K562 (cell line): ENCODE results near the gene TAF4. TPM values are rescaled to one million over a fixed set of nuclear protein-coding genes. Genes with fewer than 3 reads are reported as not detected.

ENCODE experiments used
- ATAC-seq: fragments of 200-7000 bp; cut with Tn5 transposase; 3 replicates; pipeline ENCODE4 v1.9.1; 2020; ENCODE audit warnings: moderate library complexity
- BruUV-seq: library from RNA; stranded (reverse); fragments of 400-500 nt; replicated peaks from 2 replicates; lab custom pipeline; 2021; lab: Mats Ljungman, UMichigan
- CTCF ChIA-PET: fragments of 300-600 bp; formaldehyde crosslinking; extraction: SDS; loops from one replicate; lab custom pipeline; 2021; ENCODE audit warnings: low intra/inter-chr PET ratio; lab: Yijun Ruan, JAX
- POLR2A ChIA-PET: fragments of 300-600, 350-650 bp; sonication (Branson Sonifier 250); formaldehyde crosslinking; extraction: SDS; loops from one replicate; lab custom pipeline; 2021; ENCODE audit warnings: antibody characterized with exemption, inconsistent platforms; lab: Yijun Ruan, JAX
- DNase-seq, 4 experiments: peaks; one replicate each; pipeline versions ENCODE4 v3.0.0 to v3.0.0-alpha.2; 2011 to 2018; ENCODE audit warnings: low spot score in 3 of 4, mixed read lengths in 3 of 4; ENCODE audit errors: extremely low read depth in 1 of 4
- FAIRE-seq: peaks from 2 replicates; lab custom pipeline; 2011; peaks lifted over from hg19 to GRCh38; lab: Jason Lieb, UNC
- H2AFZ ChIP-seq: 2 replicates; pipeline ENCODE4 v1.6.0; 2011; ENCODE audit warnings: low read depth, low read length, control low read depth, inconsistent platforms
- H3K27ac ChIP-seq: fragments of 200-600 bp; 3 replicates; pipeline ENCODE4 v1.8.0; 2011; ENCODE audit warnings: low read depth, mild to moderate bottlenecking, control low read depth, inconsistent platforms, low read length, moderate library complexity, mixed read lengths; ENCODE audit errors: extremely low read depth
- H3K27me3 ChIP-seq, 2 experiments: fragments of 300-600 bp in 1 of 2; 2 replicates in 1 of 2; 3 replicates in 1 of 2; pipeline versions ENCODE4 v1.6.0 to v1.8.0; 2011; ENCODE audit warnings: inconsistent platforms in 2 of 2, low read length in 2 of 2, mild to moderate bottlenecking in 1 of 2, mixed read lengths in 1 of 2, moderate library complexity in 1 of 2; ENCODE audit not compliant: control insufficient read depth in 2 of 2, insufficient read depth in 2 of 2
- H3K36me3 ChIP-seq: fragments of 300-600 bp; 3 replicates; pipeline ENCODE4 v1.8.0; 2011; ENCODE audit warnings: mild to moderate bottlenecking, low read length, inconsistent platforms; ENCODE audit not compliant: control insufficient read depth, insufficient read depth
- H3K4me1 ChIP-seq, 2 experiments: fragments of 200-600 bp in 1 of 2; replicated peaks in 1 of 2; 2 replicates in 1 of 2; 3 replicates in 1 of 2; pipeline versions ENCODE4 v1.5.1 to v1.8.0; 2011; ENCODE audit warnings: inconsistent platforms in 2 of 2, low read length in 2 of 2, mild to moderate bottlenecking in 1 of 2, mixed read lengths in 1 of 2, moderate library complexity in 1 of 2; ENCODE audit not compliant: control insufficient read depth in 2 of 2, insufficient read depth in 2 of 2
- H3K4me2 ChIP-seq: 2 replicates; pipeline ENCODE4 v1.6.1; 2011; ENCODE audit warnings: low read length, control low read depth, inconsistent platforms, mixed read lengths; ENCODE audit not compliant: insufficient read depth
- H3K4me3 ChIP-seq: fragments of 200-600 bp; sonication (generic), shearing (Covaris generic); 2 replicates; pipeline ENCODE4 v1.5.1; 2016; ENCODE audit warnings: control low read depth, inconsistent platforms
- H3K79me2 ChIP-seq: fragments of 200-600 bp; 3 replicates; pipeline ENCODE4 v1.8.0; 2011; ENCODE audit warnings: low read length, inconsistent platforms; ENCODE audit not compliant: control insufficient read depth, insufficient read depth
- H3K9ac ChIP-seq, 2 experiments: 2 replicates each; pipeline versions ENCODE4 v1.6.0 to v1.6.1; 2011; ENCODE audit warnings: low read depth in 2 of 2, low read length in 2 of 2, control low read depth in 1 of 2, inconsistent platforms in 1 of 2, mild to moderate bottlenecking in 1 of 2, mixed read lengths in 1 of 2; ENCODE audit not compliant: insufficient read depth in 1 of 2
- H3K9me1 ChIP-seq: one replicate; pipeline ENCODE4 v1.6.0; 2011; ENCODE audit warnings: inconsistent platforms, mild to moderate bottlenecking, low read length, moderate library complexity; ENCODE audit not compliant: control insufficient read depth, insufficient read depth
- H3K9me3 ChIP-seq: replicated peaks from 2 replicates; pipeline ENCODE4 v1.5.1; 2011; ENCODE audit warnings: low read depth, low read length, inconsistent platforms; ENCODE audit not compliant: control insufficient read depth, insufficient read depth
- H4K20me1 ChIP-seq: replicated peaks from 2 replicates; pipeline ENCODE4 v1.6.1; 2011; ENCODE audit warnings: low read length, inconsistent platforms, mixed read lengths; ENCODE audit not compliant: control insufficient read depth, insufficient read depth
- POLR2G ChIP-seq: fragments of 200-400 bp; formaldehyde crosslinking; IDR thresholded peaks from 2 replicates; pipeline ENCODE4 v1.6.1; 2017; ENCODE audit warnings: low read depth, mild to moderate bottlenecking, antibody characterized with exemption, low read length, moderate library complexity
- WGBS: fragments of 100-300 bp; shearing (Covaris generic); methylation state at CpG from one replicate; pipeline ENCODE4 v1.1.6; 2016; ENCODE audit warnings: low coverage, mixed read lengths; ENCODE audit not compliant: insufficient coverage; ENCODE audit errors: missing lambda C conversion rate; 5-methylcytosine and 5-hydroxymethylcytosine counted together
- in situ Hi-C: fragments of 300-500 bp; cut with MboI; formaldehyde crosslinking; loops from 4 replicates; pipeline ENCODE4 v1.15.0; 2018; ENCODE audit warnings: inconsistent platforms, mixed read lengths
- intact Hi-C: fragments of 100-400 bp; cut with micrococcal nuclease; formaldehyde crosslinking; loops from 2 replicates; pipeline ENCODE4 v1.14.2; 2022
- polyA plus RNA-seq, 8 experiments: library from polyadenylated mRNA; depleted of rRNA in 4 of 8; stranded (reverse) in 5 of 8; unstranded in 3 of 8; fragments of >200 nt; fragmentation: Nextera tagmentation in 2 of 8; fragmentation: Illumina TruSeq in 1 of 8; extraction: Ambion mirVana in 2 of 8; extraction: Trizol in 1 of 8; gene quantifications; 2 replicates each; pipeline versions ENCODE4 v1.2.1 to v1.2.3, GENCODE V29; 2011 to 2014; ENCODE audit warnings: inconsistent platforms in 1 of 8, missing spikeins in 1 of 8
- total RNA-seq, 7 experiments: library from RNA; depleted of rRNA in 6 of 7; stranded (reverse); fragments of >200 nt in 6 of 7; fragmentation: Illumina TruSeq in 2 of 7; extraction: Trizol in 2 of 7; gene quantifications; 2 replicates each; pipeline versions ENCODE4 v1.2.1 to v1.2.3, GENCODE V29; 2011 to 2021; ENCODE audit warnings: low replicate concordance in 1 of 7
- TF ChIP-seq, protein P1 (sequence below), 2 experiments: fragments of 450-650 bp; conservative IDR thresholded peaks; 2 replicates each; pipeline ENCODE4 v1.6.1; 2017; ENCODE audit warnings: mild to moderate bottlenecking in 2 of 2, moderate library complexity in 2 of 2

The TAF4 gene
- total and polyA plus RNA-seq, 9 of the 15 experiments (the other 6 are each of a cell fraction or from before 2014, with no cell fraction given): 0.44 to 28.3 (median 5.6) TPM

- H3K36me3 ChIP-seq: peaks cover 35% of the 10 kb centered on the region
- no peaks in the 10 kb centered on the region for H3K9me3 ChIP-seq
- ChIA-PET POLR2A (interaction anchor here (0.6 to 0.8 kb wide), 3 partner anchors 10 to 1040 kb away, joined by 3 to 4 read pairs (median 3); no protein-coding TSS in a partner anchor), CTCF (interaction anchor here (0.7 kb wide), 1 partner anchor 77 kb away, joined by 3 read pairs; no protein-coding TSS in a partner anchor)
- no peak for ATAC-seq
- TF ChIP-seq, protein P1, sequence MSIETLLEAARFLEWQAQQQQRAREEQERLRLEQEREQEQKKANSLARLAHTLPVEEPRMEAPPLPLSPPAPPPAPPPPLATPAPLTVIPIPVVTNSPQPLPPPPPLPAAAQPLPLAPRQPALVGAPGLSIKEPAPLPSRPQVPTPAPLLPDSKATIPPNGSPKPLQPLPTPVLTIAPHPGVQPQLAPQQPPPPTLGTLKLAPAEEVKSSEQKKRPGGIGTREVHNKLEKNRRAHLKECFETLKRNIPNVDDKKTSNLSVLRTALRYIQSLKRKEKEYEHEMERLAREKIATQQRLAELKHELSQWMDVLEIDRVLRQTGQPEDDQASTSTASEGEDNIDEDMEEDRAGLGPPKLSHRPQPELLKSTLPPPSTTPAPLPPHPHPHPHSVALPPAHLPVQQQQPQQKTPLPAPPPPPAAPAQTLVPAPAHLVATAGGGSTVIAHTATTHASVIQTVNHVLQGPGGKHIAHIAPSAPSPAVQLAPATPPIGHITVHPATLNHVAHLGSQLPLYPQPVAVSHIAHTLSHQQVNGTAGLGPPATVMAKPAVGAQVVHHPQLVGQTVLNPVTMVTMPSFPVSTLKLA (conservative IDR thresholded peaks at IDR 0.05): no peak
- TF ChIP-seq POLR2G: peak; percentile 38; the same call in 1 of the 2 replicates
- no peak overlapping the region for H3K4me3 ChIP-seq
- H2AFZ ChIP-seq: no peak overlapping the region
- no peak overlapping the region for H3K27ac ChIP-seq
- H3K9me1 ChIP-seq: peaks cover 12% of the 10 kb centered on the region
- peaks cover 19 to 44% of the 10 kb centered on the region in 2 experiments for H3K4me1 ChIP-seq
- no peaks in the 10 kb centered on the region for H3K27me3 ChIP-seq
- WGBS: 92% methylated on average over 29 of the region's 39 CpGs
- H3K9ac ChIP-seq: peak overlapping the region in 1 of 2 experiments; percentile 85; a peak in 2 of 4 replicates
- H3K4me2 ChIP-seq: no peak overlapping the region
- in situ Hi-C loops: no loop called here
- H4K20me1 ChIP-seq: peaks cover 46% of the 10 kb centered on the region
- peak in 1 of 4 experiments; percentile 11 for DNase-seq
- no peak for FAIRE-seq
- no TSS peak for BruUV-seq
- peaks cover 58% of the 10 kb centered on the region for H3K79me2 ChIP-seq
- intact Hi-C loops: loop anchor here (5.0 kb wide), 1 partner anchor 36 kb away; no protein-coding TSS in a partner anchor
These were observed 2.2 kb downstream of the TAF4 start for GRCh38 chr20:62063315-62063980.
